SK-N-SH (cell line): ENCODE measurements around the gene ARL6IP5. TPM values are rescaled to one million over a fixed set of nuclear protein-coding genes. Genes with fewer than 3 reads are reported as not detected.

ENCODE experiments used
- CTCF ChIA-PET: fragments of 300-600, 350-600 bp; formaldehyde crosslinking; extraction: SDS; loops from one replicate; lab custom pipeline; 2021; lab: Yijun Ruan, JAX
- POLR2A ChIA-PET: fragments of 350-600 bp; sonication (Branson Sonifier 250); formaldehyde crosslinking; extraction: SDS; loops from one replicate; lab custom pipeline; 2020; ENCODE audit warnings: antibody characterized with exemption, inconsistent platforms; lab: Yijun Ruan, JAX
- DNase-seq: peaks from one replicate; pipeline ENCODE4 v3.0.0; 2012
- H2AFZ ChIP-seq: fragments of 200-600 bp; sonication (generic); 2 replicates; pipeline ENCODE4 v1.8.1; 2016; ENCODE audit warnings: antibody characterized with exemption, mild to moderate bottlenecking, low read depth
- H3F3A ChIP-seq: fragments of 200-600 bp; sonication (generic); replicated peaks from 2 replicates; pipeline ENCODE3; 2016; ENCODE audit warnings: antibody characterized with exemption, mild to moderate bottlenecking; ENCODE audit not compliant: insufficient read depth
- H3K27ac ChIP-seq, 2 experiments: fragments of 200-500 bp in 1 of 2; fragments of 200-600 bp in 1 of 2; sonication (Bioruptor generic) in 1 of 2; sonication (generic), shearing (Covaris generic) in 1 of 2; 2 replicates each; pipeline versions ENCODE4 v1.5.1 to v1.6.1; 2014 to 2016; ENCODE audit warnings: low read depth in 2 of 2, inconsistent platforms in 1 of 2, low read length in 1 of 2, mild to moderate bottlenecking in 1 of 2, mixed read lengths in 1 of 2
- H3K27me3 ChIP-seq: fragments of 200-600 bp; sonication (generic), shearing (Covaris generic); 2 replicates; pipeline ENCODE4 v1.6.1; 2016; ENCODE audit warnings: mixed run types; ENCODE audit not compliant: insufficient read depth
- H3K36me3 ChIP-seq, 2 experiments: fragments of 200-500 bp in 1 of 2; fragments of 200-600 bp in 1 of 2; sonication (Bioruptor generic) in 1 of 2; sonication (generic) in 1 of 2; replicated peaks in 1 of 2; 2 replicates each; pipeline versions ENCODE3 to v1.5.1; 2014 to 2016; ENCODE audit warnings: low read length in 1 of 2, mild to moderate bottlenecking in 1 of 2; ENCODE audit not compliant: insufficient read depth in 2 of 2, control insufficient read depth in 1 of 2
- H3K4me1 ChIP-seq, 2 experiments: fragments of 200-500 bp in 1 of 2; fragments of 200-600 bp in 1 of 2; sonication (Bioruptor generic) in 1 of 2; sonication (generic), shearing (Covaris generic) in 1 of 2; 2 replicates each; pipeline versions ENCODE4 v1.5.1 to v1.6.1; 2014 to 2016; ENCODE audit warnings: low read depth in 1 of 2, low read length in 1 of 2, mixed run types in 1 of 2; ENCODE audit not compliant: insufficient read depth in 2 of 2, control insufficient read depth in 1 of 2
- H3K4me2 ChIP-seq: fragments of 200-600 bp; sonication (generic), shearing (Covaris generic); 2 replicates; pipeline ENCODE4 v1.6.1; 2017; ENCODE audit warnings: mixed run types
- H3K4me3 ChIP-seq, 2 experiments: fragments of 200-500 bp in 1 of 2; fragments of 200-600 bp in 1 of 2; sonication (Bioruptor generic) in 1 of 2; sonication (generic), shearing (Covaris generic) in 1 of 2; 2 replicates each; pipeline versions ENCODE4 v1.5.1 to v1.8.1; 2014 to 2016; ENCODE audit warnings: low read depth in 2 of 2, inconsistent platforms in 1 of 2, low read length in 1 of 2, mild to moderate bottlenecking in 1 of 2, mixed read lengths in 1 of 2, moderate library complexity in 1 of 2
- H3K79me2 ChIP-seq: fragments of 200-600 bp; sonication (generic); 2 replicates; pipeline ENCODE4 v1.8.1; 2017; ENCODE audit warnings: mild to moderate bottlenecking; ENCODE audit not compliant: insufficient read depth
- H3K9ac ChIP-seq: fragments of 200-600 bp; sonication (generic); 2 replicates; pipeline ENCODE4 v1.6.1; 2017; ENCODE audit warnings: mixed run types
- H3K9me2 ChIP-seq: fragments of 200-600 bp; sonication (generic); 2 replicates; pipeline ENCODE4 v1.6.1; 2017; ENCODE audit warnings: mixed run types
- H3K9me3 ChIP-seq: fragments of 200-600 bp; sonication (generic); 2 replicates; pipeline ENCODE4 v1.6.1; 2017; ENCODE audit warnings: mixed run types, mild to moderate bottlenecking, moderate library complexity
- H4K20me1 ChIP-seq: fragments of 200-600 bp; sonication (generic); 2 replicates; pipeline ENCODE4 v1.6.1; 2017; ENCODE audit warnings: mild to moderate bottlenecking, mixed run types; ENCODE audit not compliant: insufficient read depth
- EP300 ChIP-seq, 2 experiments: IDR thresholded peaks; 2 replicates each; pipeline versions ENCODE4 v1.4.0 to v1.6.1; 2012; ENCODE audit warnings: borderline replicate concordance in 1 of 2, low read depth in 1 of 2, low read length in 1 of 2
- EZH2phosphoT487 ChIP-seq: fragments of 200-600 bp; sonication (generic); IDR thresholded peaks from 2 replicates; pipeline ENCODE4 v1.6.1; 2017; ENCODE audit warnings: low read depth, mixed run types, mild to moderate bottlenecking, antibody characterized with exemption, moderate library complexity, borderline replicate concordance
- FOXJ3 ChIP-seq: sonication (generic); formaldehyde crosslinking; IDR thresholded peaks from 2 replicates; pipeline ENCODE4 v1.5.1; 2020; ENCODE audit warnings: mild to moderate bottlenecking, missing genetic modification reagents
- GABPA ChIP-seq: IDR thresholded peaks from 2 replicates; pipeline ENCODE4 v1.4.0; 2012; ENCODE audit warnings: low read depth, mild to moderate bottlenecking
- JUND ChIP-seq: IDR thresholded peaks from 2 replicates; pipeline ENCODE4 v1.4.0; 2012
- MXI1 ChIP-seq: IDR thresholded peaks from 2 replicates; pipeline ENCODE4 v1.6.1; 2012; ENCODE audit warnings: mild to moderate bottlenecking, low read depth, low read length, improper control_type of control experiment
- NRF1 ChIP-seq: IDR thresholded peaks from 2 replicates; pipeline ENCODE4 v1.6.1; 2012; ENCODE audit warnings: low read depth, mild to moderate bottlenecking, low read length
- POLR2AphosphoS5 ChIP-seq: IDR thresholded peaks from 2 replicates; pipeline ENCODE4 v1.6.1; 2012; ENCODE audit warnings: low read depth, low read length
- RFX5 ChIP-seq: IDR thresholded peaks from 2 replicates; pipeline ENCODE4 v1.6.1; 2012; ENCODE audit warnings: mild to moderate bottlenecking, improper control_type of control experiment, low read length
- SIN3A ChIP-seq: IDR thresholded peaks from 2 replicates; pipeline ENCODE4 v1.6.1; 2012; ENCODE audit warnings: low read depth, mild to moderate bottlenecking, low read length, moderate library complexity, borderline replicate concordance
- TAF1 ChIP-seq: IDR thresholded peaks from 2 replicates; pipeline ENCODE4 v1.6.1; 2012; ENCODE audit warnings: low read depth, mild to moderate bottlenecking, low read length, moderate library complexity, borderline replicate concordance
- TCF12 ChIP-seq: IDR thresholded peaks from 2 replicates; pipeline ENCODE4 v1.4.0; 2012
- TEAD4 ChIP-seq: IDR thresholded peaks from 2 replicates; pipeline ENCODE4 v1.4.0; 2012; ENCODE audit warnings: mild to moderate bottlenecking, borderline replicate concordance; ENCODE audit not compliant: insufficient read depth
- USF2 ChIP-seq: fragments of 150-350 bp; IDR thresholded peaks from 2 replicates; pipeline ENCODE4 v1.6.1; 2017; ENCODE audit warnings: antibody characterized with exemption, low read length, low read depth, borderline replicate concordance
- WGBS: methylation state at CpG from one replicate; pipeline ENCODE4 v1.1.6; 2017; ENCODE audit warnings: low lambda C conversion rate; 5-methylcytosine and 5-hydroxymethylcytosine counted together
- polyA plus RNA-seq, 3 experiments: library from polyadenylated mRNA; depleted of rRNA; stranded (reverse); fragments of >200 nt; gene quantifications; 2 replicates each; pipeline ENCODE4 v1.2.3, GENCODE V29; 2012
- TF ChIP-seq, protein P1 (sequence below): IDR thresholded peaks from 2 replicates; pipeline ENCODE4 v1.6.1; 2012; ENCODE audit warnings: mild to moderate bottlenecking, low read depth, low read length, moderate library complexity
- TF ChIP-seq, protein P2 (sequence below): fragments of 200-600 bp; sonication (generic); IDR thresholded peaks from 2 replicates; pipeline ENCODE4 v1.6.1; 2017; ENCODE audit warnings: antibody characterized with exemption, mild to moderate bottlenecking, moderate library complexity

Gene ARL6IP5
- polyA plus RNA-seq, 1 of the 3 experiments (the other 2 are of a cell fraction): 64.6 TPM

DNA sequence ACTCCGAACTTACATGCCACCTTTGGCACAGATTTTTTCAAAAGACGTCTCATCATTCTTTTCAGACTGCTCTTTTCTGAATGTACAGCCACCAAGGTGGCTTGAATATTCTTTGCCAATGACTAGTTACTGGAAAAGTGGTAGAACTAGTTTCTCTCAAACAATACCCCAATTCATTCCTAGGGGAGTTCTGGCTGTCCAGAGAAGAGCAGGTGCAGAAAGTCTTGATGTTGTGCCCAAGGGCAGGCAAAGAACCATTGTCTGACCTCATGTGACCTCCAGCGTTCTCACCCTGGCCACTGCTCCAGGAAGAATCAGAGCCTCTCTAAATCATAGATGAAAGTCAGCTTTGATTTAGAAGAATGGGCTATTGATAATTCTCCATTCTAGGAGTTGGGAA lies 32.2 kb downstream of the ARL6IP5 start:
- Histone ChIP-seq H3K27me3 (no peaks in the 10 kb centered on the region), H4K20me1 (no peaks in the 10 kb centered on the region), H3K4me2 (no peak overlapping the region), H3K36me3 (no peaks in the 10 kb centered on the region), H3K9me2 (no peaks in the 10 kb centered on the region), H3K79me2 (no peaks in the 10 kb centered on the region), H3K4me3 (no peak overlapping the region), H3F3A (no peaks in the 10 kb centered on the region), H3K9ac (no peak overlapping the region), H3K9me3 (no peaks in the 10 kb centered on the region), H2AFZ (no peak overlapping the region), H3K27ac (no peak overlapping the region), H3K4me1 (no peaks in the 10 kb centered on the region; a peak in 1 of 4 replicates)
- POLR2A ChIA-PET: no interaction called here
- TF ChIP-seq EP300 (IDR thresholded peaks at IDR 0.05; ENCODE audit: borderline replicate concordance in 1 of 2, low read depth in 1 of 2, low read length in 1 of 2) (no peak), EZH2phosphoT487 (no peak), JUND (no peak), FOXJ3 (CRISPR knock-in tag) (no peak), MXI1 (no peak), NRF1 (no peak)
- TF ChIP-seq, protein P1, sequence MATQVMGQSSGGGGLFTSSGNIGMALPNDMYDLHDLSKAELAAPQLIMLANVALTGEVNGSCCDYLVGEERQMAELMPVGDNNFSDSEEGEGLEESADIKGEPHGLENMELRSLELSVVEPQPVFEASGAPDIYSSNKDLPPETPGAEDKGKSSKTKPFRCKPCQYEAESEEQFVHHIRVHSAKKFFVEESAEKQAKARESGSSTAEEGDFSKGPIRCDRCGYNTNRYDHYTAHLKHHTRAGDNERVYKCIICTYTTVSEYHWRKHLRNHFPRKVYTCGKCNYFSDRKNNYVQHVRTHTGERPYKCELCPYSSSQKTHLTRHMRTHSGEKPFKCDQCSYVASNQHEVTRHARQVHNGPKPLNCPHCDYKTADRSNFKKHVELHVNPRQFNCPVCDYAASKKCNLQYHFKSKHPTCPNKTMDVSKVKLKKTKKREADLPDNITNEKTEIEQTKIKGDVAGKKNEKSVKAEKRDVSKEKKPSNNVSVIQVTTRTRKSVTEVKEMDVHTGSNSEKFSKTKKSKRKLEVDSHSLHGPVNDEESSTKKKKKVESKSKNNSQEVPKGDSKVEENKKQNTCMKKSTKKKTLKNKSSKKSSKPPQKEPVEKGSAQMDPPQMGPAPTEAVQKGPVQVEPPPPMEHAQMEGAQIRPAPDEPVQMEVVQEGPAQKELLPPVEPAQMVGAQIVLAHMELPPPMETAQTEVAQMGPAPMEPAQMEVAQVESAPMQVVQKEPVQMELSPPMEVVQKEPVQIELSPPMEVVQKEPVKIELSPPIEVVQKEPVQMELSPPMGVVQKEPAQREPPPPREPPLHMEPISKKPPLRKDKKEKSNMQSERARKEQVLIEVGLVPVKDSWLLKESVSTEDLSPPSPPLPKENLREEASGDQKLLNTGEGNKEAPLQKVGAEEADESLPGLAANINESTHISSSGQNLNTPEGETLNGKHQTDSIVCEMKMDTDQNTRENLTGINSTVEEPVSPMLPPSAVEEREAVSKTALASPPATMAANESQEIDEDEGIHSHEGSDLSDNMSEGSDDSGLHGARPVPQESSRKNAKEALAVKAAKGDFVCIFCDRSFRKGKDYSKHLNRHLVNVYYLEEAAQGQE: no peak
- TF ChIP-seq, protein P2, sequence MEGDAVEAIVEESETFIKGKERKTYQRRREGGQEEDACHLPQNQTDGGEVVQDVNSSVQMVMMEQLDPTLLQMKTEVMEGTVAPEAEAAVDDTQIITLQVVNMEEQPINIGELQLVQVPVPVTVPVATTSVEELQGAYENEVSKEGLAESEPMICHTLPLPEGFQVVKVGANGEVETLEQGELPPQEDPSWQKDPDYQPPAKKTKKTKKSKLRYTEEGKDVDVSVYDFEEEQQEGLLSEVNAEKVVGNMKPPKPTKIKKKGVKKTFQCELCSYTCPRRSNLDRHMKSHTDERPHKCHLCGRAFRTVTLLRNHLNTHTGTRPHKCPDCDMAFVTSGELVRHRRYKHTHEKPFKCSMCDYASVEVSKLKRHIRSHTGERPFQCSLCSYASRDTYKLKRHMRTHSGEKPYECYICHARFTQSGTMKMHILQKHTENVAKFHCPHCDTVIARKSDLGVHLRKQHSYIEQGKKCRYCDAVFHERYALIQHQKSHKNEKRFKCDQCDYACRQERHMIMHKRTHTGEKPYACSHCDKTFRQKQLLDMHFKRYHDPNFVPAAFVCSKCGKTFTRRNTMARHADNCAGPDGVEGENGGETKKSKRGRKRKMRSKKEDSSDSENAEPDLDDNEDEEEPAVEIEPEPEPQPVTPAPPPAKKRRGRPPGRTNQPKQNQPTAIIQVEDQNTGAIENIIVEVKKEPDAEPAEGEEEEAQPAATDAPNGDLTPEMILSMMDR: no peak
- 89% methylated on average over 3 of the region's 3 CpGs for WGBS
- DNase-seq: no peak
- CTCF ChIA-PET: interaction anchor here (1.3 to 4.6 kb wide), 3 partner anchors 189 to 309 kb away, joined by 4 to 56 read pairs (median 9); no protein-coding TSS in a partner anchor

GRCh38 chr3:69118555-69118954 lies 33.8 kb downstream of the ARL6IP5 start:
- ChIA-PET CTCF (interaction anchor here (1.1 to 6.7 kb wide), 8 partner anchors 10 to 675 kb away, joined by 3 to 58 read pairs (median 7); no protein-coding TSS in a partner anchor), POLR2A (no interaction called here)
- Histone ChIP-seq H3K27ac (no peak overlapping the region), H3K9me2 (no peaks in the 10 kb centered on the region), H3K4me3 (no peak overlapping the region), H3K4me1 (no peaks in the 10 kb centered on the region; a peak in 1 of 4 replicates), H3K4me2 (no peak overlapping the region), H4K20me1 (no peaks in the 10 kb centered on the region), H3F3A (no peaks in the 10 kb centered on the region), H3K9me3 (no peaks in the 10 kb centered on the region), H2AFZ (no peak overlapping the region), H3K27me3 (no peaks in the 10 kb centered on the region), H3K9ac (no peak overlapping the region), H3K36me3 (no peaks in the 10 kb centered on the region), H3K79me2 (no peaks in the 10 kb centered on the region)
- no peak for DNase-seq
- WGBS: 93% methylated on average over 12 of the region's 12 CpGs
- TF ChIP-seq MXI1: no peak
- TF ChIP-seq TEAD4: no peak
- no peak for TF ChIP-seq JUND
- no peak for TF ChIP-seq RFX5
- TF ChIP-seq POLR2AphosphoS5: no peak
- no peak for TF ChIP-seq SIN3A
- TF ChIP-seq TCF12: no peak
- TF ChIP-seq, protein P1: no peak
- no peak for TF ChIP-seq USF2
- TF ChIP-seq TAF1: no peak
- no peak for TF ChIP-seq GABPA
